Stimulated activated naive B cell treated with anti-CD40 and anti-IgM and Interleukin-4, amounts not matched to agents 10 μg/mL and 1 μg/mL and 100 μg/mL, for 72 hours (primary cell): ENCODE data around the gene STYXL1.
A peak's percentile ranks its signal among the peaks of the same experiment; 100 is the strongest.

Source experiments
- ATAC-seq, 2 donors: fragments of 150-1000 bp; cut with Tn5 transposase; replicated peaks; 2 replicates each; pipeline ENCODE4 v1.10.0; 2021; ENCODE audit warnings: moderate library complexity in 1 of 2
- DNase-seq: peaks from one replicate; pipeline ENCODE4 v3.0.0; 2021
- H3K27ac Mint-ChIP-seq: one replicate; pipeline ENCODE4 v1.8.0; 2022; ENCODE audit warnings: mild to moderate bottlenecking, mixed read lengths
- H3K27me3 Mint-ChIP-seq, 2 donors: one replicate each; pipeline ENCODE4 v1.8.0; 2022; ENCODE audit warnings: mixed read lengths in 2 of 2
- H3K36me3 Mint-ChIP-seq, 2 donors: one replicate each; pipeline ENCODE4 v1.8.0; 2022; ENCODE audit warnings: mixed read lengths in 2 of 2, mild to moderate bottlenecking in 1 of 2
- H3K4me1 Mint-ChIP-seq, 2 donors: one replicate each; pipeline ENCODE4 v1.8.0; 2022; ENCODE audit warnings: mixed read lengths in 2 of 2, mild to moderate bottlenecking in 1 of 2
- H3K4me3 Mint-ChIP-seq, 2 donors: one replicate each; pipeline ENCODE4 v1.8.0; 2022; ENCODE audit warnings: mild to moderate bottlenecking in 2 of 2, mixed read lengths in 2 of 2, moderate library complexity in 1 of 2
- H3K9me3 Mint-ChIP-seq, 2 donors: one replicate each; pipeline ENCODE4 v1.8.0; 2022; ENCODE audit warnings: mixed read lengths in 2 of 2, mild to moderate bottlenecking in 1 of 2

Gene STYXL1

GRCh38 chr7:76002822-76003221, 45.0 kb downstream of the STYXL1 start:
- Mint-ChIP-seq H3K4me1 (peaks cover 0 to 5% of the 10 kb centered on the region in 2 donors), H3K4me3 (no peak overlapping the region), H3K36me3 (peaks cover 39 to 56% of the 10 kb centered on the region in 2 donors), H3K27ac (no peak overlapping the region), H3K9me3 (no peaks in the 10 kb centered on the region), H3K27me3 (no peaks in the 10 kb centered on the region)
- DNase-seq, result no peak
- ATAC-seq, result no peak

- no peak for ATAC-seq
- H3K9me3 Mint-ChIP-seq, result no peaks in the 10 kb centered on the region
- peaks cover 5 to 6% of the 10 kb centered on the region in 2 donors for H3K4me1 Mint-ChIP-seq
- DNase-seq, result no peak
- H3K4me3 Mint-ChIP-seq, result no peak overlapping the region
- no peak overlapping the region for H3K27ac Mint-ChIP-seq
- H3K36me3 Mint-ChIP-seq, result peaks cover 45 to 62% of the 10 kb centered on the region in 2 donors
- H3K27me3 Mint-ChIP-seq, result no peaks in the 10 kb centered on the region
Measured at GRCh38 chr7:76002139-76002538, 45.7 kb downstream of the STYXL1 start.

- peaks cover 12 to 18% of the 10 kb centered on the region in 2 donors for H3K4me1 Mint-ChIP-seq
- no peak overlapping the region for H3K27ac Mint-ChIP-seq
- no peak overlapping the region for H3K4me3 Mint-ChIP-seq
- H3K36me3 Mint-ChIP-seq, result peaks cover 56 to 72% of the 10 kb centered on the region in 2 donors
- no peaks in the 10 kb centered on the region for H3K9me3 Mint-ChIP-seq
- DNase-seq (no peak), ATAC-seq (no peak)
- no peaks in the 10 kb centered on the region for H3K27me3 Mint-ChIP-seq
Measured at GRCh38 chr7:76000566-76000965, 47.2 kb downstream of the STYXL1 start.

- ATAC-seq, result no peak
- DNase-seq, result no peak
- Mint-ChIP-seq H3K27ac (no peak overlapping the region), H3K27me3 (no peaks in the 10 kb centered on the region), H3K9me3 (no peaks in the 10 kb centered on the region), H3K4me3 (no peak overlapping the region), H3K36me3 (peaks cover 48 to 56% of the 10 kb centered on the region in 2 donors), H3K4me1 (peaks cover 20 to 40% of the 10 kb centered on the region in 2 donors)
Measured at GRCh38 chr7:75998038-75998437, 49.8 kb downstream of the STYXL1 start.

GRCh38 chr7:75996476-75996875, 51.3 kb downstream of the STYXL1 start:
- Mint-ChIP-seq H3K4me3 (no peak overlapping the region), H3K4me1 (peaks cover 21 to 43% of the 10 kb centered on the region in 2 donors), H3K27me3 (no peaks in the 10 kb centered on the region), H3K36me3 (peaks cover 40 to 46% of the 10 kb centered on the region in 2 donors), H3K9me3 (no peaks in the 10 kb centered on the region), H3K27ac (no peak overlapping the region)
- DNase-seq, result no peak
- no peak for ATAC-seq

- H3K4me1 Mint-ChIP-seq, result peaks cover 23 to 45% of the 10 kb centered on the region in 2 donors
- no peak overlapping the region for H3K4me3 Mint-ChIP-seq
- no peak overlapping the region for H3K27ac Mint-ChIP-seq
- ATAC-seq (no peak), DNase-seq (no peak)
- H3K36me3 Mint-ChIP-seq, result peaks cover 38 to 43% of the 10 kb centered on the region in 2 donors
- no peaks in the 10 kb centered on the region for H3K9me3 Mint-ChIP-seq
- no peaks in the 10 kb centered on the region for H3K27me3 Mint-ChIP-seq
Measured at GRCh38 chr7:75995996-75996395, 51.8 kb downstream of the STYXL1 start.

GRCh38 chr7:75995052-75995471, 52.7 kb downstream of the STYXL1 start:
- Mint-ChIP-seq H3K27me3 (no peaks in the 10 kb centered on the region), H3K4me1 (peaks cover 30 to 51% of the 10 kb centered on the region in 2 donors), H3K36me3 (peaks cover 34 to 46% of the 10 kb centered on the region in 2 donors), H3K9me3 (no peaks in the 10 kb centered on the region), H3K4me3 (peak overlapping the region; percentile 82 to 83), H3K27ac (no peak overlapping the region)
- DNase-seq, result no peak
- no peak for ATAC-seq

- H3K9me3 Mint-ChIP-seq, result no peaks in the 10 kb centered on the region
- no peaks in the 10 kb centered on the region for H3K27me3 Mint-ChIP-seq
- H3K4me1 Mint-ChIP-seq, result peaks cover 34 to 57% of the 10 kb centered on the region in 2 donors
- H3K36me3 Mint-ChIP-seq, result peaks cover 34 to 47% of the 10 kb centered on the region in 2 donors
- ATAC-seq (peak; percentile 96 to 98), DNase-seq (peak; percentile 88)
- H3K27ac Mint-ChIP-seq, result peak within 1 kb of the TSS; percentile 42
- peak within 1 kb of the TSS; percentile 82 to 83 for H3K4me3 Mint-ChIP-seq
Measured at GRCh38 chr7:75994388-75995051, 53.3 kb downstream of the STYXL1 start, which contains the start of gene TMEM120A. TMEM120A (minus strand) TSS chr7:75994595; CDS start chr7:75994570, 25 bp downstream.

GRCh38 chr7:75993689-75994387, 54.0 kb downstream of the STYXL1 start:
- Mint-ChIP-seq H3K36me3 (peaks cover 32 to 43% of the 10 kb centered on the region in 2 donors), H3K27me3 (no peaks in the 10 kb centered on the region), H3K4me3 (peak overlapping the region; percentile 82 to 83), H3K4me1 (peaks cover 38 to 61% of the 10 kb centered on the region in 2 donors), H3K9me3 (no peaks in the 10 kb centered on the region), H3K27ac (peak overlapping the region; percentile 42)
- ATAC-seq (peak; percentile 30 to 31), DNase-seq (no peak)

GRCh38 chr7:75992083-75992755, 55.6 kb downstream of the STYXL1 start:
- no peaks in the 10 kb centered on the region for H3K27me3 Mint-ChIP-seq
- peaks cover 42 to 63% of the 10 kb centered on the region in 2 donors for H3K4me1 Mint-ChIP-seq
- H3K9me3 Mint-ChIP-seq, result no peaks in the 10 kb centered on the region
- no peak overlapping the region for H3K4me3 Mint-ChIP-seq
- H3K27ac Mint-ChIP-seq, result no peak overlapping the region
- DNase-seq (no peak), ATAC-seq (no peak)
- peaks cover 29 to 42% of the 10 kb centered on the region in 2 donors for H3K36me3 Mint-ChIP-seq

GRCh38 chr7:75991531-75992082, 56.2 kb downstream of the STYXL1 start:
- no peak overlapping the region for H3K27ac Mint-ChIP-seq
- H3K4me1 Mint-ChIP-seq, result peaks cover 38 to 57% of the 10 kb centered on the region in 2 donors
- peaks cover 30 to 44% of the 10 kb centered on the region in 2 donors for H3K36me3 Mint-ChIP-seq
- ATAC-seq (no peak), DNase-seq (no peak)
- H3K4me3 Mint-ChIP-seq, result no peak overlapping the region
- no peaks in the 10 kb centered on the region for H3K9me3 Mint-ChIP-seq
- no peaks in the 10 kb centered on the region for H3K27me3 Mint-ChIP-seq

- DNase-seq, result no peak
- Mint-ChIP-seq H3K4me3 (peak overlapping the region in 1 of 2 donors; percentile 49), H3K27ac (peak overlapping the region; percentile 63), H3K36me3 (peaks cover 29 to 44% of the 10 kb centered on the region in 2 donors), H3K9me3 (no peaks in the 10 kb centered on the region), H3K4me1 (peaks cover 32 to 42% of the 10 kb centered on the region in 2 donors), H3K27me3 (no peaks in the 10 kb centered on the region)
- ATAC-seq, result no peak
Measured at GRCh38 chr7:75989500-75990388, 58.1 kb downstream of the STYXL1 start.
